ENCODE results near the gene NLGN1. TPM values are rescaled to one million over a fixed set of nuclear protein-coding genes. Genes with fewer than 3 reads are reported as not detected.
A peak's percentile ranks its signal among the peaks of the same experiment; 100 is the strongest.

Gene NLGN1
- total RNA-seq, 1 experiment from 2014 or later: 8.6 TPM

GRCh38 chr3:173943264-173943663 lies 545.7 kb downstream of the NLGN1 start:
- in situ Hi-C loops (cut with HindIII; ENCODE audit: low pct_unique_long_range_greater_than_20kb, low sequenced_read_pairs): no loop called here
- DNase-seq (ENCODE audit: low read depth): no peak

- DNase-seq (ENCODE audit: low read depth): no peak
- in situ Hi-C loops (cut with HindIII; ENCODE audit: low pct_unique_long_range_greater_than_20kb, low sequenced_read_pairs): no loop called here
Observed at GRCh38 chr3:173945170-173945569, 547.6 kb downstream of the NLGN1 start.

GRCh38 chr3:173945806-173946205 lies 548.3 kb downstream of the NLGN1 start:
- in situ Hi-C loops (cut with HindIII; ENCODE audit: low pct_unique_long_range_greater_than_20kb, low sequenced_read_pairs): no loop called here
- DNase-seq (ENCODE audit: low read depth): no peak

GRCh38 chr3:173954647-173955046 lies 557.1 kb downstream of the NLGN1 start:
- DNase-seq (ENCODE audit: low read depth): no peak
- in situ Hi-C loops (cut with HindIII; ENCODE audit: low pct_unique_long_range_greater_than_20kb, low sequenced_read_pairs): no loop called here

GRCh38 chr3:173957646-173958045 lies 560.1 kb downstream of the NLGN1 start:
- in situ Hi-C loops (cut with HindIII; ENCODE audit: low pct_unique_long_range_greater_than_20kb, low sequenced_read_pairs): no loop called here
- no peak for DNase-seq (ENCODE audit: low read depth)

- in situ Hi-C loops (cut with HindIII; ENCODE audit: low pct_unique_long_range_greater_than_20kb, low sequenced_read_pairs): no loop called here
- DNase-seq (ENCODE audit: low read depth): no peak
Observed at GRCh38 chr3:173958805-173959204, 561.3 kb downstream of the NLGN1 start.

GRCh38 chr3:173970281-173970680 lies 572.7 kb downstream of the NLGN1 start:
- no peak for DNase-seq (ENCODE audit: low read depth)

GRCh38 chr3:173976281-173976680 lies 578.7 kb downstream of the NLGN1 start:
- in situ Hi-C loops (cut with HindIII; ENCODE audit: low pct_unique_long_range_greater_than_20kb, low sequenced_read_pairs): no loop called here
- DNase-seq (ENCODE audit: low read depth): no peak

More at GRCh38 chr3:173970281-173970680, 572.7 kb downstream of the NLGN1 start:
- in situ Hi-C loops (cut with HindIII; ENCODE audit: low pct_unique_long_range_greater_than_20kb, low sequenced_read_pairs): no loop called here

GRCh38 chr3:173977747-173978146 lies 580.2 kb downstream of the NLGN1 start:
- in situ Hi-C loops (cut with HindIII; ENCODE audit: low pct_unique_long_range_greater_than_20kb, low sequenced_read_pairs): no loop called here
- DNase-seq (ENCODE audit: low read depth): peak; percentile 19

GRCh38 chr3:173983343-173983742 lies 585.8 kb downstream of the NLGN1 start:
- in situ Hi-C loops (cut with HindIII; ENCODE audit: low pct_unique_long_range_greater_than_20kb, low sequenced_read_pairs): no loop called here
- DNase-seq (ENCODE audit: low read depth): no peak

GRCh38 chr3:173986861-173987410 lies 589.4 kb downstream of the NLGN1 start:
- no peak for DNase-seq (ENCODE audit: low read depth)
- in situ Hi-C loops (cut with HindIII; ENCODE audit: low pct_unique_long_range_greater_than_20kb, low sequenced_read_pairs): no loop called here

GRCh38 chr3:173988909-173989308 lies 591.4 kb downstream of the NLGN1 start:
- DNase-seq (ENCODE audit: low read depth): peak; percentile 10
- in situ Hi-C loops (cut with HindIII; ENCODE audit: low pct_unique_long_range_greater_than_20kb, low sequenced_read_pairs): no loop called here

GRCh38 chr3:173992416-173992815 lies 594.9 kb downstream of the NLGN1 start:
- DNase-seq (ENCODE audit: low read depth): no peak
- in situ Hi-C loops (cut with HindIII; ENCODE audit: low pct_unique_long_range_greater_than_20kb, low sequenced_read_pairs): no loop called here

GRCh38 chr3:173993299-173993698 lies 595.8 kb downstream of the NLGN1 start:
- in situ Hi-C loops (cut with HindIII; ENCODE audit: low pct_unique_long_range_greater_than_20kb, low sequenced_read_pairs): no loop called here
- DNase-seq (ENCODE audit: low read depth): peak; percentile 56

- no peak for DNase-seq (ENCODE audit: low read depth)
- in situ Hi-C loops (cut with HindIII; ENCODE audit: low pct_unique_long_range_greater_than_20kb, low sequenced_read_pairs): no loop called here
Observed at GRCh38 chr3:174000675-174001074, 603.1 kb downstream of the NLGN1 start.

GRCh38 chr3:174002543-174002942 lies 605.0 kb downstream of the NLGN1 start:
- no peak for DNase-seq (ENCODE audit: low read depth)
- in situ Hi-C loops (cut with HindIII; ENCODE audit: low pct_unique_long_range_greater_than_20kb, low sequenced_read_pairs): no loop called here

- in situ Hi-C loops (cut with HindIII; ENCODE audit: low pct_unique_long_range_greater_than_20kb, low sequenced_read_pairs): no loop called here
- no peak for DNase-seq (ENCODE audit: low read depth)
Observed at GRCh38 chr3:174010907-174011306, 613.4 kb downstream of the NLGN1 start.

- in situ Hi-C loops (cut with HindIII; ENCODE audit: low pct_unique_long_range_greater_than_20kb, low sequenced_read_pairs): no loop called here
- peak; percentile 14 for DNase-seq (ENCODE audit: low read depth)
Observed at GRCh38 chr3:174016186-174016585, 618.6 kb downstream of the NLGN1 start.

GRCh38 chr3:174020156-174020555 lies 622.6 kb downstream of the NLGN1 start:
- in situ Hi-C loops (cut with HindIII; ENCODE audit: low pct_unique_long_range_greater_than_20kb, low sequenced_read_pairs): no loop called here

GRCh38 chr3:174023421-174023820 lies 625.9 kb downstream of the NLGN1 start:
- in situ Hi-C loops (cut with HindIII; ENCODE audit: low pct_unique_long_range_greater_than_20kb, low sequenced_read_pairs): no loop called here
- no peak for DNase-seq (ENCODE audit: low read depth)

More at GRCh38 chr3:174020156-174020555, 622.6 kb downstream of the NLGN1 start:
- no peak for DNase-seq (ENCODE audit: low read depth)
